Mesendoderm (in vitro differentiated cells): ENCODE measurements around the gene PTGR2.
A peak's percentile ranks its signal among the peaks of the same experiment; 100 is the strongest.
"Not testable (repeated sequence)": the region's sequence is repeated elsewhere in the genome, so short reads cannot be mapped to it uniquely, and the experiment has no call there.

Experiments used
- DNase-seq: peaks from one replicate; pipeline ENCODE4 v3.0.0; 2013
- H2AK5ac ChIP-seq: 2 replicates; pipeline ENCODE4 v1.6.1; 2013; ENCODE audit warnings: low read length, inconsistent platforms
- H2BK120ac ChIP-seq: 2 replicates; pipeline ENCODE4 v1.6.1; 2013; ENCODE audit warnings: low read depth, mild to moderate bottlenecking, low read length, moderate library complexity, mixed read lengths
- H2BK15ac ChIP-seq: replicated peaks from 2 replicates; pipeline ENCODE4 v1.6.1; 2013; ENCODE audit warnings: low read depth, mild to moderate bottlenecking, moderate library complexity
- H2BK5ac ChIP-seq: 2 replicates; pipeline ENCODE4 v1.6.1; 2013; ENCODE audit warnings: low read length, inconsistent platforms
- H3K18ac ChIP-seq: 2 replicates; pipeline ENCODE4 v1.6.1; 2013; ENCODE audit warnings: mild to moderate bottlenecking, low read length, mixed read lengths
- H3K23ac ChIP-seq: one replicate; pipeline ENCODE4 v1.6.1; 2013; ENCODE audit warnings: low read length
- H3K27ac ChIP-seq: 2 replicates; pipeline ENCODE4 v1.5.1; 2013; ENCODE audit warnings: low read depth, mild to moderate bottlenecking, inconsistent platforms, low read length, moderate library complexity
- H3K27me3 ChIP-seq: 2 replicates; pipeline ENCODE4 v1.6.1; 2013; ENCODE audit warnings: low read length, control low read depth, mild to moderate bottlenecking, inconsistent platforms; ENCODE audit not compliant: insufficient read depth, poor library complexity
- H3K36me3 ChIP-seq: 2 replicates; pipeline ENCODE4 v1.6.1; 2013; ENCODE audit warnings: low read length, inconsistent platforms; ENCODE audit not compliant: control insufficient read depth, insufficient read depth
- H3K4ac ChIP-seq: one replicate; pipeline ENCODE4 v1.6.1; 2013; ENCODE audit warnings: low read depth, mild to moderate bottlenecking, low read length, moderate library complexity
- H3K4me1 ChIP-seq: 2 replicates; pipeline ENCODE4 v1.6.1; 2013; ENCODE audit warnings: low read depth, low read length, inconsistent platforms; ENCODE audit not compliant: control insufficient read depth
- H3K4me2 ChIP-seq: 2 replicates; pipeline ENCODE4 v1.6.1; 2013; ENCODE audit warnings: low read length
- H3K4me3 ChIP-seq: 2 replicates; pipeline ENCODE4 v1.5.1; 2013; ENCODE audit warnings: mild to moderate bottlenecking, low read length
- H3K56ac ChIP-seq: one replicate; pipeline ENCODE4 v1.6.1; 2013; ENCODE audit warnings: low read length
- H3K79me1 ChIP-seq: 2 replicates; pipeline ENCODE4 v1.6.1; 2013; ENCODE audit warnings: low read length, inconsistent platforms
- H3K79me2 ChIP-seq: 2 replicates; pipeline ENCODE4 v1.6.1; 2013; ENCODE audit warnings: mild to moderate bottlenecking, low read length; ENCODE audit not compliant: control insufficient read depth, insufficient read depth
- H3K9ac ChIP-seq: 2 replicates; pipeline ENCODE4 v1.6.1; 2013; ENCODE audit warnings: low read length, inconsistent platforms
- H4K5ac ChIP-seq: one replicate; pipeline ENCODE4 v1.6.1; 2013; ENCODE audit warnings: low read length
- H4K8ac ChIP-seq: one replicate; pipeline ENCODE4 v1.6.1; 2013; ENCODE audit warnings: low read depth, mild to moderate bottlenecking, control low read depth, low read length, moderate library complexity
- WGBS: extraction: QIAGEN DNeasy Blood & Tissue Kit; methylation state at CpG from one replicate; pipeline ENCODE4 v1.1.7; 2013; ENCODE audit warnings: low lambda C conversion rate, missing lambda C conversion rate; ENCODE audit not compliant: insufficient coverage; ENCODE audit errors: extremely low coverage; 5-methylcytosine and 5-hydroxymethylcytosine counted together

PTGR2 gene

GRCh38 chr14:73869754-73870153 lies 18.1 kb downstream of the PTGR2 start:
- not testable (repeated sequence) for H3K4me3 ChIP-seq, H2BK15ac ChIP-seq, H3K79me2 ChIP-seq, H3K18ac ChIP-seq, H3K27ac ChIP-seq, H3K27me3 ChIP-seq, H3K4ac ChIP-seq, H3K4me2 ChIP-seq, DNase-seq, H3K23ac ChIP-seq, H4K5ac ChIP-seq, H3K56ac ChIP-seq, H2BK5ac ChIP-seq, H3K9ac ChIP-seq, H3K36me3 ChIP-seq, H2BK120ac ChIP-seq, H2AK5ac ChIP-seq, H3K79me1 ChIP-seq, H4K8ac ChIP-seq, H3K4me1 ChIP-seq
- no CpG with 5 or more reads among the region's 11 CpGs for WGBS

- DNase-seq = peak; percentile 92
- no peak overlapping the region for H4K8ac ChIP-seq
- H3K79me2 ChIP-seq = no peaks in the 10 kb centered on the region
- H2BK5ac ChIP-seq = no peak overlapping the region
- no peak overlapping the region for H3K18ac ChIP-seq
- no peak overlapping the region for H3K4me2 ChIP-seq
- no peak overlapping the region for H3K4ac ChIP-seq
- H2AK5ac ChIP-seq = no peak overlapping the region
- H3K27me3 ChIP-seq = no peaks in the 10 kb centered on the region
- no peak overlapping the region for H3K4me3 ChIP-seq
- H3K36me3 ChIP-seq = no peaks in the 10 kb centered on the region
- no peak overlapping the region for H3K9ac ChIP-seq
- H3K4me1 ChIP-seq = no peaks in the 10 kb centered on the region
- no CpG with 5 or more reads among the region's 2 CpGs for WGBS
- H3K23ac ChIP-seq = no peak overlapping the region
- no peak overlapping the region for H3K56ac ChIP-seq
- H3K79me1 ChIP-seq = no peaks in the 10 kb centered on the region
- no peak overlapping the region for H2BK120ac ChIP-seq
- no peak overlapping the region for H4K5ac ChIP-seq
- no peak overlapping the region for H2BK15ac ChIP-seq
- no peak overlapping the region for H3K27ac ChIP-seq
Measured at GRCh38 chr14:73870525-73871235, 19.0 kb downstream of the PTGR2 start.

GRCh38 chr14:73873660-73874059 lies 22.0 kb downstream of the PTGR2 start:
- H3K27me3 ChIP-seq = no peaks in the 10 kb centered on the region
- H3K4ac ChIP-seq = no peak overlapping the region
- H2BK5ac ChIP-seq = no peak overlapping the region
- no peaks in the 10 kb centered on the region for H3K79me2 ChIP-seq
- no peak overlapping the region for H3K56ac ChIP-seq
- H3K36me3 ChIP-seq = no peaks in the 10 kb centered on the region
- H4K5ac ChIP-seq = no peak overlapping the region
- H4K8ac ChIP-seq = no peak overlapping the region
- no peak for DNase-seq
- H3K18ac ChIP-seq = no peak overlapping the region
- H3K79me1 ChIP-seq = no peaks in the 10 kb centered on the region
- H3K4me2 ChIP-seq = no peak overlapping the region
- no peaks in the 10 kb centered on the region for H3K4me1 ChIP-seq
- WGBS = no CpG with 5 or more reads among the region's 3 CpGs
- H3K23ac ChIP-seq = no peak overlapping the region
- H2AK5ac ChIP-seq = no peak overlapping the region
- H2BK120ac ChIP-seq = no peak overlapping the region
- no peak overlapping the region for H2BK15ac ChIP-seq
- H3K9ac ChIP-seq = no peak overlapping the region
- no peak overlapping the region for H3K4me3 ChIP-seq
- no peak overlapping the region for H3K27ac ChIP-seq

GRCh38 chr14:73877790-73878189 lies 26.2 kb downstream of the PTGR2 start:
- no peak overlapping the region for H2AK5ac ChIP-seq
- H3K36me3 ChIP-seq = no peaks in the 10 kb centered on the region
- no peak overlapping the region for H2BK15ac ChIP-seq
- H4K8ac ChIP-seq = no peak overlapping the region
- H4K5ac ChIP-seq = no peak overlapping the region
- no peak overlapping the region for H2BK5ac ChIP-seq
- DNase-seq = no peak
- no peak overlapping the region for H3K4me2 ChIP-seq
- H3K4ac ChIP-seq = no peak overlapping the region
- H2BK120ac ChIP-seq = no peak overlapping the region
- H3K23ac ChIP-seq = no peak overlapping the region
- H3K9ac ChIP-seq = no peak overlapping the region
- no peak overlapping the region for H3K4me3 ChIP-seq
- no peak overlapping the region for H3K27ac ChIP-seq
- H3K4me1 ChIP-seq = no peaks in the 10 kb centered on the region
- no peak overlapping the region for H3K18ac ChIP-seq
- no peaks in the 10 kb centered on the region for H3K27me3 ChIP-seq
- no peak overlapping the region for H3K56ac ChIP-seq
- H3K79me2 ChIP-seq = no peaks in the 10 kb centered on the region
- H3K79me1 ChIP-seq = no peaks in the 10 kb centered on the region
- no CpG with 5 or more reads among the region's 3 CpGs for WGBS

GRCh38 chr14:73878436-73878835 lies 26.8 kb downstream of the PTGR2 start:
- no CpG with 5 or more reads among the region's 6 CpGs for WGBS
- H3K4me3 ChIP-seq = no peak overlapping the region

GRCh38 chr14:73879027-73879426 lies 27.4 kb downstream of the PTGR2 start:
- no peak overlapping the region for H2BK5ac ChIP-seq
- no peak overlapping the region for H4K8ac ChIP-seq
- no peak for DNase-seq
- no CpG with 5 or more reads among the region's 1 CpG for WGBS
- no peak overlapping the region for H3K4ac ChIP-seq
- no peak overlapping the region for H2BK15ac ChIP-seq
- H3K36me3 ChIP-seq = no peaks in the 10 kb centered on the region
- no peak overlapping the region for H3K4me2 ChIP-seq
- H3K4me3 ChIP-seq = no peak overlapping the region
- H2AK5ac ChIP-seq = no peak overlapping the region
- H3K23ac ChIP-seq = no peak overlapping the region
- H3K18ac ChIP-seq = no peak overlapping the region
- no peak overlapping the region for H2BK120ac ChIP-seq
- H3K79me2 ChIP-seq = no peaks in the 10 kb centered on the region
- H3K79me1 ChIP-seq = no peaks in the 10 kb centered on the region
- no peak overlapping the region for H3K27ac ChIP-seq
- no peak overlapping the region for H3K56ac ChIP-seq
- no peak overlapping the region for H4K5ac ChIP-seq
- H3K9ac ChIP-seq = no peak overlapping the region
- H3K27me3 ChIP-seq = no peaks in the 10 kb centered on the region
- H3K4me1 ChIP-seq = no peaks in the 10 kb centered on the region

More at GRCh38 chr14:73878436-73878835, 26.8 kb downstream of the PTGR2 start:
- Histone ChIP-seq H3K27ac (no peak overlapping the region), H3K4ac (no peak overlapping the region), H3K79me2 (no peaks in the 10 kb centered on the region), H2BK15ac (no peak overlapping the region), H4K8ac (no peak overlapping the region), H3K23ac (no peak overlapping the region), H3K18ac (no peak overlapping the region), H3K9ac (no peak overlapping the region), H2AK5ac (no peak overlapping the region), H4K5ac (no peak overlapping the region), H3K79me1 (no peaks in the 10 kb centered on the region), H3K27me3 (no peaks in the 10 kb centered on the region), H2BK5ac (no peak overlapping the region), H3K56ac (no peak overlapping the region), H2BK120ac (no peak overlapping the region), H3K36me3 (no peaks in the 10 kb centered on the region), H3K4me2 (no peak overlapping the region), H3K4me1 (no peaks in the 10 kb centered on the region)
- DNase-seq = no peak
